Measurements from ENCODE around the gene KNOP1.

DNA sequence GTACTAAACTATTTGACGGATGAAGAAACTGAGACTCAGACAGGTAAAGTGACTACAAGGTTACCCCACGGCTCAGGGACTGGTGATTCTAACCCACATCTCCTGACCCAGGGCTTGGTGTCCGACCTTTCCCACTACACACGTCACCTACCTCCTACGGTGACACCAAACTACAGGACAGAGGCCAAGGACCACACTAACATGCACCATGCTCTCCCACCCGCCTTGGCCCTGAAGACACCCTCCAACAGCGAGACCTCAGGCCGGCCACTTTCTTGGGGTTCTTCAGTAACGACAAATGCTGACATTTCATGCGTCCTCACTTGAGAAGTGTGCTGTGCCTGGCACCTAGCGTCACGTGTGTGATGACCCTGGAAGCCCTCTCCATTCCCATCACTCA is 6.4 kb downstream of the KNOP1 start:
- no peak for TF ChIP-seq EZH2 (IDR thresholded peaks at IDR 0.05; ENCODE audit: borderline replicate concordance, low read depth, low read length, severe bottlenecking)
- TF ChIP-seq, protein P1, sequence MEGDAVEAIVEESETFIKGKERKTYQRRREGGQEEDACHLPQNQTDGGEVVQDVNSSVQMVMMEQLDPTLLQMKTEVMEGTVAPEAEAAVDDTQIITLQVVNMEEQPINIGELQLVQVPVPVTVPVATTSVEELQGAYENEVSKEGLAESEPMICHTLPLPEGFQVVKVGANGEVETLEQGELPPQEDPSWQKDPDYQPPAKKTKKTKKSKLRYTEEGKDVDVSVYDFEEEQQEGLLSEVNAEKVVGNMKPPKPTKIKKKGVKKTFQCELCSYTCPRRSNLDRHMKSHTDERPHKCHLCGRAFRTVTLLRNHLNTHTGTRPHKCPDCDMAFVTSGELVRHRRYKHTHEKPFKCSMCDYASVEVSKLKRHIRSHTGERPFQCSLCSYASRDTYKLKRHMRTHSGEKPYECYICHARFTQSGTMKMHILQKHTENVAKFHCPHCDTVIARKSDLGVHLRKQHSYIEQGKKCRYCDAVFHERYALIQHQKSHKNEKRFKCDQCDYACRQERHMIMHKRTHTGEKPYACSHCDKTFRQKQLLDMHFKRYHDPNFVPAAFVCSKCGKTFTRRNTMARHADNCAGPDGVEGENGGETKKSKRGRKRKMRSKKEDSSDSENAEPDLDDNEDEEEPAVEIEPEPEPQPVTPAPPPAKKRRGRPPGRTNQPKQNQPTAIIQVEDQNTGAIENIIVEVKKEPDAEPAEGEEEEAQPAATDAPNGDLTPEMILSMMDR (IDR thresholded peaks at IDR 0.05; ENCODE audit: borderline replicate concordance, extremely low read depth, low read length, poor library complexity, severe bottlenecking): no peak

Data from DND-41 (cell line).